Measurements from ENCODE around the gene TMEM52.

The TMEM52 gene

DNA sequence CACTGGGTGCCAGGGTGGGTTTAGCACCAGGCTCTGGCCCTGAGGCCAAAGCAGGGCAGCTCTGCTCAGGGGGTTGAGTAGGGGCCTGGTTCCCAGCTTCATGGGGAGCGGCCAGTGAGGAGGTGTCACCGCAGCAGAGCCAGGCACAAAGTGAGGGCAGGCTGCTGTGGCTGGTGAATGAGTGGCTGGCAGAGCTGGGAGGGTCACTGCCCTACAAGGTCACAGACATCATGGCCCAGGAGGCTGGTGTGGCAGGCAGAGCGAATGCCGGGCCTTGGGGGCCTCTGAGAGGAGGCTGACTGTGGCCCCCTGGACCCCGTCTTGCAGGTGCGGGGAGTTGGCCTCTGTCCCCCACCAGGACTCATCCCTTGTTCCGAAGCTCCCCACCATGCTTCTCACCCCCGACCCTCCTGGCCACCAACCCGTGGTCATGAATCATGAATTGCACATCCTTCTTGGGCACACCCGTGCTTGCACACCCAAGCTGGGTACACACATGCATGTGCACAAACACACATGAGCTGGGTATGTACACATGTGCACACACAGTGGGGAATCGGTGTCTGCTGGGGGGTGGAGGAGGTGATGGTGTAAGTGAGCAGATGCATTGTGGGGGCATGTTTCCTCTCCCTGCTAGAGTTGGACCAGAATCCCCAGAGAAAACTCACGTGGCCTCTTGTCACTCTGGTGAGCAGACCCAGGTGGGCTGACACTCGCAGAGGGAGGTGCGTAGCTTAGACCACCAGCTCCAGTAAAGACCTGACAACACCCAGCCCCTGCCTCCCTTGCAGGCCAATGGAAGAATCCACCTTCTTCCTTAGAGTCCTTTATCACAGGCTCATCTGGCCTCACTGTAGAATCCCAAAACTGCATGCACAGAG, 23.4 kb downstream of the TMEM52 start (continued):
- TF ChIP-seq, protein P1, sequence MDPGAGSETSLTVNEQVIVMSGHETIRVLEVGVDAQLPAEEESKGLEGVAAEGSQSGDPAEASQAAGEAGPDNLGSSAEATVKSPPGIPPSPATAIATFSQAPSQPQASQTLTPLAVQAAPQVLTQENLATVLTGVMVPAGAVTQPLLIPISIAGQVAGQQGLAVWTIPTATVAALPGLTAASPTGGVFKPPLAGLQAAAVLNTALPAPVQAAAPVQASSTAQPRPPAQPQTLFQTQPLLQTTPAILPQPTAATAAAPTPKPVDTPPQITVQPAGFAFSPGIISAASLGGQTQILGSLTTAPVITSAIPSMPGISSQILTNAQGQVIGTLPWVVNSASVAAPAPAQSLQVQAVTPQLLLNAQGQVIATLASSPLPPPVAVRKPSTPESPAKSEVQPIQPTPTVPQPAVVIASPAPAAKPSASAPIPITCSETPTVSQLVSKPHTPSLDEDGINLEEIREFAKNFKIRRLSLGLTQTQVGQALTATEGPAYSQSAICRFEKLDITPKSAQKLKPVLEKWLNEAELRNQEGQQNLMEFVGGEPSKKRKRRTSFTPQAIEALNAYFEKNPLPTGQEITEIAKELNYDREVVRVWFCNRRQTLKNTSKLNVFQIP (CRISPR knock-in tag; IDR thresholded peaks at IDR 0.05; ENCODE audit: borderline replicate concordance, low read depth): no peak
- TF ChIP-seq ARNTL (CRISPR knock-in tag; IDR thresholded peaks at IDR 0.05; ENCODE audit: borderline replicate concordance, low read depth) (no peak), OSR1 (CRISPR knock-in tag; IDR thresholded peaks at IDR 0.05) (no peak), ZNF8 (CRISPR knock-in tag; IDR thresholded peaks at IDR 0.05) (no peak), ZNF70 (CRISPR knock-in tag; IDR thresholded peaks at IDR 0.05) (no peak), BACH2 (CRISPR knock-in tag; IDR thresholded peaks at IDR 0.05; ENCODE audit: borderline replicate concordance) (no peak), ZFP30 (CRISPR knock-in tag; IDR thresholded peaks at IDR 0.05) (no peak), ZNF565 (CRISPR knock-in tag; conservative IDR thresholded peaks at IDR 0.05; ENCODE audit: low read depth) (no peak), TCF4 (CRISPR knock-in tag; IDR thresholded peaks at IDR 0.05; ENCODE audit: borderline replicate concordance) (no peak), ZFP3 (CRISPR knock-in tag; IDR thresholded peaks at IDR 0.05) (no peak)
- TF ChIP-seq, protein P2, sequence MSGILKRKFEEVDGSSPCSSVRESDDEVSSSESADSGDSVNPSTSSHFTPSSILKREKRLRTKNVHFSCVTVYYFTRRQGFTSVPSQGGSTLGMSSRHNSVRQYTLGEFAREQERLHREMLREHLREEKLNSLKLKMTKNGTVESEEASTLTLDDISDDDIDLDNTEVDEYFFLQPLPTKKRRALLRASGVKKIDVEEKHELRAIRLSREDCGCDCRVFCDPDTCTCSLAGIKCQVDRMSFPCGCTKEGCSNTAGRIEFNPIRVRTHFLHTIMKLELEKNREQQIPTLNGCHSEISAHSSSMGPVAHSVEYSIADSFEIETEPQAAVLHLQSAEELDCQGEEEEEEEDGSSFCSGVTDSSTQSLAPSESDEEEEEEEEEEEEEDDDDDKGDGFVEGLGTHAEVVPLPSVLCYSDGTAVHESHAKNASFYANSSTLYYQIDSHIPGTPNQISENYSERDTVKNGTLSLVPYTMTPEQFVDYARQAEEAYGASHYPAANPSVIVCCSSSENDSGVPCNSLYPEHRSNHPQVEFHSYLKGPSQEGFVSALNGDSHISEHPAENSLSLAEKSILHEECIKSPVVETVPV (CRISPR knock-in tag; IDR thresholded peaks at IDR 0.05): no peak

DNA sequence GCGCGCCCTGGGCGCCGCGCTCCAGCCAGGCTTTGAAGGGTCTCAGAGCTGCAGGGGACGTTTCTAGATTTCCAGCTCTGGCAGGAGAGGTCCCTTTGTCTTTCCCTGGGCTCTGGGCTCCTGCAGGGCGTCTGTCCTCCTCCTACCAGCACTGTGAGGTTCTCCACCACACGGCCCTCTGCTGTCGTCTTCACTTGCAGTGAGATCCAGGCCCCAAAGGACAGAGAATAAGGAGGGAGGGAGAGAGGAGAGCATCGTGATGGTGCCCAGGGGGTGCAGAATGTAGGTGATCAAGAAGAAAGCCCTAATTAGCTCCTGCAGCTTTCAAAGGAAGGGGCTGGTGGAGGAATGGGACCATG, 24.0 kb downstream of the TMEM52 start:
- TF ChIP-seq, protein P2 (CRISPR knock-in tag; IDR thresholded peaks at IDR 0.05): no peak
- TF ChIP-seq, protein P3, sequence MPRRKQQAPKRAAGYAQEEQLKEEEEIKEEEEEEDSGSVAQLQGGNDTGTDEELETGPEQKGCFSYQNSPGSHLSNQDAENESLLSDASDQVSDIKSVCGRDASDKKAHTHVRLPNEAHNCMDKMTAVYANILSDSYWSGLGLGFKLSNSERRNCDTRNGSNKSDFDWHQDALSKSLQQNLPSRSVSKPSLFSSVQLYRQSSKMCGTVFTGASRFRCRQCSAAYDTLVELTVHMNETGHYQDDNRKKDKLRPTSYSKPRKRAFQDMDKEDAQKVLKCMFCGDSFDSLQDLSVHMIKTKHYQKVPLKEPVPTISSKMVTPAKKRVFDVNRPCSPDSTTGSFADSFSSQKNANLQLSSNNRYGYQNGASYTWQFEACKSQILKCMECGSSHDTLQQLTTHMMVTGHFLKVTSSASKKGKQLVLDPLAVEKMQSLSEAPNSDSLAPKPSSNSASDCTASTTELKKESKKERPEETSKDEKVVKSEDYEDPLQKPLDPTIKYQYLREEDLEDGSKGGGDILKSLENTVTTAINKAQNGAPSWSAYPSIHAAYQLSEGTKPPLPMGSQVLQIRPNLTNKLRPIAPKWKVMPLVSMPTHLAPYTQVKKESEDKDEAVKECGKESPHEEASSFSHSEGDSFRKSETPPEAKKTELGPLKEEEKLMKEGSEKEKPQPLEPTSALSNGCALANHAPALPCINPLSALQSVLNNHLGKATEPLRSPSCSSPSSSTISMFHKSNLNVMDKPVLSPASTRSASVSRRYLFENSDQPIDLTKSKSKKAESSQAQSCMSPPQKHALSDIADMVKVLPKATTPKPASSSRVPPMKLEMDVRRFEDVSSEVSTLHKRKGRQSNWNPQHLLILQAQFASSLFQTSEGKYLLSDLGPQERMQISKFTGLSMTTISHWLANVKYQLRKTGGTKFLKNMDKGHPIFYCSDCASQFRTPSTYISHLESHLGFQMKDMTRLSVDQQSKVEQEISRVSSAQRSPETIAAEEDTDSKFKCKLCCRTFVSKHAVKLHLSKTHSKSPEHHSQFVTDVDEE (CRISPR knock-in tag; IDR thresholded peaks at IDR 0.05): no peak
- TF ChIP-seq PPARA (CRISPR knock-in tag; IDR thresholded peaks at IDR 0.05; ENCODE audit: borderline replicate concordance): no peak
- TF ChIP-seq RARB (CRISPR knock-in tag; IDR thresholded peaks at IDR 0.05): no peak
- no peak for TF ChIP-seq ZC3H10 (CRISPR knock-in tag; IDR thresholded peaks at IDR 0.05)
- TF ChIP-seq ARNTL (CRISPR knock-in tag; IDR thresholded peaks at IDR 0.05; ENCODE audit: borderline replicate concordance, low read depth): no peak
- no peak for TF ChIP-seq ZNF8 (CRISPR knock-in tag; IDR thresholded peaks at IDR 0.05)
- no peak for TF ChIP-seq TCF4 (CRISPR knock-in tag; IDR thresholded peaks at IDR 0.05; ENCODE audit: borderline replicate concordance)
- no peak for TF ChIP-seq CSDC2 (CRISPR knock-in tag; IDR thresholded peaks at IDR 0.05)
- TF ChIP-seq, protein P1 (CRISPR knock-in tag; IDR thresholded peaks at IDR 0.05; ENCODE audit: borderline replicate concordance, low read depth): no peak
- TF ChIP-seq, protein P4, sequence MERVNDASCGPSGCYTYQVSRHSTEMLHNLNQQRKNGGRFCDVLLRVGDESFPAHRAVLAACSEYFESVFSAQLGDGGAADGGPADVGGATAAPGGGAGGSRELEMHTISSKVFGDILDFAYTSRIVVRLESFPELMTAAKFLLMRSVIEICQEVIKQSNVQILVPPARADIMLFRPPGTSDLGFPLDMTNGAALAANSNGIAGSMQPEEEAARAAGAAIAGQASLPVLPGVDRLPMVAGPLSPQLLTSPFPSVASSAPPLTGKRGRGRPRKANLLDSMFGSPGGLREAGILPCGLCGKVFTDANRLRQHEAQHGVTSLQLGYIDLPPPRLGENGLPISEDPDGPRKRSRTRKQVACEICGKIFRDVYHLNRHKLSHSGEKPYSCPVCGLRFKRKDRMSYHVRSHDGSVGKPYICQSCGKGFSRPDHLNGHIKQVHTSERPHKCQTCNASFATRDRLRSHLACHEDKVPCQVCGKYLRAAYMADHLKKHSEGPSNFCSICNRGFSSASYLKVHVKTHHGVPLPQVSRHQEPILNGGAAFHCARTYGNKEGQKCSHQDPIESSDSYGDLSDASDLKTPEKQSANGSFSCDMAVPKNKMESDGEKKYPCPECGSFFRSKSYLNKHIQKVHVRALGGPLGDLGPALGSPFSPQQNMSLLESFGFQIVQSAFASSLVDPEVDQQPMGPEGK (CRISPR knock-in tag; IDR thresholded peaks at IDR 0.05; ENCODE audit: borderline replicate concordance): no peak
- TF ChIP-seq BACH2 (CRISPR knock-in tag; IDR thresholded peaks at IDR 0.05; ENCODE audit: borderline replicate concordance): no peak
- no peak for TF ChIP-seq SNAI2 (CRISPR knock-in tag; IDR thresholded peaks at IDR 0.05)
- no peak for TF ChIP-seq ZNF70 (CRISPR knock-in tag; IDR thresholded peaks at IDR 0.05)
- no peak for TF ChIP-seq ZFP30 (CRISPR knock-in tag; IDR thresholded peaks at IDR 0.05)
- TF ChIP-seq, protein P5, sequence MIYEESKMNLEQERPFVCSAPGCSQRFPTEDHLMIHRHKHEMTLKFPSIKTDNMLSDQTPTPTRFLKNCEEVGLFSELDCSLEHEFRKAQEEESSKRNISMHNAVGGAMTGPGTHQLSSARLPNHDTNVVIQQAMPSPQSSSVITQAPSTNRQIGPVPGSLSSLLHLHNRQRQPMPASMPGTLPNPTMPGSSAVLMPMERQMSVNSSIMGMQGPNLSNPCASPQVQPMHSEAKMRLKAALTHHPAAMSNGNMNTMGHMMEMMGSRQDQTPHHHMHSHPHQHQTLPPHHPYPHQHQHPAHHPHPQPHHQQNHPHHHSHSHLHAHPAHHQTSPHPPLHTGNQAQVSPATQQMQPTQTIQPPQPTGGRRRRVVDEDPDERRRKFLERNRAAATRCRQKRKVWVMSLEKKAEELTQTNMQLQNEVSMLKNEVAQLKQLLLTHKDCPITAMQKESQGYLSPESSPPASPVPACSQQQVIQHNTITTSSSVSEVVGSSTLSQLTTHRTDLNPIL (CRISPR knock-in tag; IDR thresholded peaks at IDR 0.05; ENCODE audit: low read depth): no peak
- TF ChIP-seq ISL1 (CRISPR knock-in tag; IDR thresholded peaks at IDR 0.05): no peak
- no peak for ATAC-seq

Measured in SK-N-SH treated with all-trans-retinoic acid at 6 μM for 48 hours (cell line).